ENCODE data around the gene CENPT. TPM values are rescaled to one million over a fixed set of nuclear protein-coding genes. Genes with fewer than 3 reads are reported as not detected.

Gene CENPT
- total RNA-seq, 1 donor from 2014 or later, result 46.3 TPM

DNA sequence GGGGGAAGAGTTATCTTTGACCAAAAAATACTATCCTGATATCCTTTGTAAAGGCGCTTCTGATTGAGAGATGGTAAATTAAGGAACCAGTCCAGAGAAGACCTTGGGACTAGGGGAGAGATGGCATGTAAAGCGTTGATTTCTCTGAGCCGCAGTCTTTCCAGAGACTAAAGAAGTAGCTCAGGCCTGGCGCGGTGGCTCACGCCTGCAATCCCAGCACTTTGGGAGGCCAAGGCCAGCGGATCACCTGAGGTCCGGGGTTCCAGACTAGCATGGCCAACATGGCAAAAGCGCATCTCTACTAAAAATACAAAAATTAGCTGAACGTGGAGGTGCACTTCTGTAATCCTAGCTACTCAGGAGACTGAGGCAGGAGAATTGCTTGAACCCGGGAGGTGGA lies 625 bp upstream of the CENPT start:
- no peak for DNase-seq (ENCODE audit: extremely low spot score, unreplicated experiment)
- peaks cover 45% of the 10 kb centered on the region for H3K4me1 Mint-ChIP-seq (ENCODE audit: unreplicated experiment)
- H3K27me3 Mint-ChIP-seq (ENCODE audit: unreplicated experiment), result no peaks in the 10 kb centered on the region
- TF ChIP-seq, protein P1, sequence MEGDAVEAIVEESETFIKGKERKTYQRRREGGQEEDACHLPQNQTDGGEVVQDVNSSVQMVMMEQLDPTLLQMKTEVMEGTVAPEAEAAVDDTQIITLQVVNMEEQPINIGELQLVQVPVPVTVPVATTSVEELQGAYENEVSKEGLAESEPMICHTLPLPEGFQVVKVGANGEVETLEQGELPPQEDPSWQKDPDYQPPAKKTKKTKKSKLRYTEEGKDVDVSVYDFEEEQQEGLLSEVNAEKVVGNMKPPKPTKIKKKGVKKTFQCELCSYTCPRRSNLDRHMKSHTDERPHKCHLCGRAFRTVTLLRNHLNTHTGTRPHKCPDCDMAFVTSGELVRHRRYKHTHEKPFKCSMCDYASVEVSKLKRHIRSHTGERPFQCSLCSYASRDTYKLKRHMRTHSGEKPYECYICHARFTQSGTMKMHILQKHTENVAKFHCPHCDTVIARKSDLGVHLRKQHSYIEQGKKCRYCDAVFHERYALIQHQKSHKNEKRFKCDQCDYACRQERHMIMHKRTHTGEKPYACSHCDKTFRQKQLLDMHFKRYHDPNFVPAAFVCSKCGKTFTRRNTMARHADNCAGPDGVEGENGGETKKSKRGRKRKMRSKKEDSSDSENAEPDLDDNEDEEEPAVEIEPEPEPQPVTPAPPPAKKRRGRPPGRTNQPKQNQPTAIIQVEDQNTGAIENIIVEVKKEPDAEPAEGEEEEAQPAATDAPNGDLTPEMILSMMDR (IDR thresholded peaks at IDR 0.05), result no peak
- H3K4me3 Mint-ChIP-seq (ENCODE audit: unreplicated experiment), result peak overlapping the region; percentile 90
- H3K27ac Mint-ChIP-seq (ENCODE audit: unreplicated experiment), result peak overlapping the region; percentile 83
- H3K9me3 Mint-ChIP-seq (ENCODE audit: unreplicated experiment), result no peaks in the 10 kb centered on the region
- H3K36me3 Mint-ChIP-seq (ENCODE audit: unreplicated experiment), result no peaks in the 10 kb centered on the region

DNA sequence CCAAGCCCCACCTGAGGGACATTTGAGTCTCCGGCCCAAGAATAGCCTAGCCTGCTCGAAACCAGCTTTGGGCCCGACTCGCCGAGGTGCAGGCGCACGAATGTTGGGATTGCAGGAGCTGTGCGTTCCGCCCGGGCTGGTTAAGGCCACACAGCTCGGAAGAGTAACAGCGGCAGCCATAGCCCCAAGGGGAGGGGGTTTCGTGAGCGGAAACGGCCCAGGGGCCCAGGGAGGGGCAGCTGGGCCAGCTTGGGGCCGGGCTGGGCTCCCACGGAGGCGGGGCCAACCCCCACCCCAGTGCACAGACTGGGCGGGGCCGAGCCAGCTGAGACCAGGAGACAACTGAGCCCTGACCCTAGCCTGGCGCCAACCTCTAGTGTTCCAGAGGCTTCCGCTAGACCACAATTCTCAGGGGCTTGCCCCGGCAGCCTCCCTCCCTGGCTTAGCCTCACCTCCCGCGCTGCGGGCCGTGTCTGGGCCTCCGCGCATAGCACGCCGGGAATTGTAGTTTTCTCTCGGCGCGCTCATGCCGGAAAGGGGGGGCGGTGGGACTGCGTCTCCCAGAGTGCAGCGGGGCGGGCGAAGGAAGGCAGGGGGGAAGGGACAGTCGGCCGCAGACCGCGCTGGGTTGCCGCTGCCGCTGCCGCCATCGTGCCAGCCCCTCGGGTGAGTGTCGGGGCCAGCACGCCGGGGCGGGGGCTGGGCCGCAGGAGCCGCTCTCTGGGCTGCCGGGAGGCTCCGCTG lies 1.0 kb downstream of the CENPT start, which contains the start of gene NUTF2:
Gene NUTF2 (plus strand): TSS at position 614 of the 744 bp plus-strand sequence. CDS start 18,198 bp downstream, outside the sequence.
- DNase-seq (ENCODE audit: extremely low spot score, unreplicated experiment), result peak; percentile 98
- H3K4me3 Mint-ChIP-seq (ENCODE audit: unreplicated experiment), result peak within 1 kb of the TSS; percentile 90
- H3K9me3 Mint-ChIP-seq (ENCODE audit: unreplicated experiment), result no peaks in the 10 kb centered on the region
- peaks cover 52% of the 10 kb centered on the region for H3K4me1 Mint-ChIP-seq (ENCODE audit: unreplicated experiment)
- TF ChIP-seq, protein P1 (IDR thresholded peaks at IDR 0.05), result no peak
- peak within 1 kb of the TSS; percentile 96 for H3K27ac Mint-ChIP-seq (ENCODE audit: unreplicated experiment)
- H3K27me3 Mint-ChIP-seq (ENCODE audit: unreplicated experiment), result no peaks in the 10 kb centered on the region
- no peaks in the 10 kb centered on the region for H3K36me3 Mint-ChIP-seq (ENCODE audit: unreplicated experiment)

DNA sequence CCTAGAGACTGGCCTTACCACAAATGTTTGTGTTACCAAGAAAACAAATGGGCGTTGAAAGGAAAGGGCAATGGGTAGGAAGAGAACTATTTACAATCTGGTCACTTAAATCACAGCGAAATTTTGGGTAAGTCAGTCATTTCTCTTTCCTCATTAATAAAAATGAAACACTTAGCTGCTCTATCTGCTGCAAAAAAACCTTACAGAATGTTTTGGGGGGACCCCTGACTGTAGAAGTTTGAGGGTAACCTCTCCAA lies 1.5 kb downstream of the CENPT start:
- H3K27me3 Mint-ChIP-seq (ENCODE audit: unreplicated experiment), result no peaks in the 10 kb centered on the region
- no peaks in the 10 kb centered on the region for H3K9me3 Mint-ChIP-seq (ENCODE audit: unreplicated experiment)
- TF ChIP-seq, protein P1 (IDR thresholded peaks at IDR 0.05), result no peak
- peaks cover 53% of the 10 kb centered on the region for H3K4me1 Mint-ChIP-seq (ENCODE audit: unreplicated experiment)
- no peak for DNase-seq (ENCODE audit: extremely low spot score, unreplicated experiment)
- H3K4me3 Mint-ChIP-seq (ENCODE audit: unreplicated experiment), result peak overlapping the region; percentile 80
- H3K36me3 Mint-ChIP-seq (ENCODE audit: unreplicated experiment), result no peaks in the 10 kb centered on the region
- H3K27ac Mint-ChIP-seq (ENCODE audit: unreplicated experiment), result peak overlapping the region; percentile 96

DNA sequence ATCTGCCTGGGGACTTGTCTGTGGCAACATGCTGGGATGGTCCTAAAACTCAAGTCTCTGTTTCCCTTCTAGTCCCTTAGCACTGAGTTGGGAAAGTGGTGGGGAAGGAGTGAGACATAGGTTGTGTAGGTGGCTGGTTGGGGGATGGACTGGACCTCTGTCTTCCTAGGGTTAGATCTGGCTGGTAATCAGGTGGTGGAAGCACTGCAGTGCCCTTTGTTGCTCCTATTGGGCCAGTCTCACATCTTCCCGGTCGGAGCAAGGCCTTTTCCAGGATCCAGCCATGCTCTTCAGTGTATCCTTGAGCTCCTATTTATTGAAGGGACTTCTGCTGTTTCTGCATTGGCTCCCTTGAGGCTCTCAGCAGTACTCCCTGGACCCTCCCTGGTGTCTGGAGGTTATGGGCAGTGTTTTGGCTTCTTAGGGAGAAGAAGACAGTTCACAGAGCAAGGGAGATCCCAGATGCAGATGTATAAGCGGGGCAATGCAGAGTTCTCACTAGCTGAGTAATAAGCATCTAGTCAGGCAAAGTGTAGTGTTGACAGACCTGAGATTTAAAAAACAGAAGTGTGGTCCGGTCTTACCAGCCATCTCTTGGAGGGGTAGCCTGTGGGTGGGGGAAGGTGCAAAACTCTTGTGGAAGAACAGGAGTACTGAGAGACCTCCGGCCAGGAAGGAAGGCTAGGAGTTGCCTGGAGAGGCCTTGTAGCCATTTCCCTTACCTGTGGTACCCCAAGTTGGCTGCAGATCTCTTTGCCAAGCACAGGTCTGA lies 2.0 kb downstream of the CENPT start:
- TF ChIP-seq, protein P1 (IDR thresholded peaks at IDR 0.05), result no peak
- Mint-ChIP-seq H3K27ac (ENCODE audit: unreplicated experiment) (peak overlapping the region; percentile 96), H3K4me1 (ENCODE audit: unreplicated experiment) (peaks cover 53% of the 10 kb centered on the region), H3K9me3 (ENCODE audit: unreplicated experiment) (no peaks in the 10 kb centered on the region), H3K36me3 (ENCODE audit: unreplicated experiment) (no peaks in the 10 kb centered on the region), H3K27me3 (ENCODE audit: unreplicated experiment) (no peaks in the 10 kb centered on the region), H3K4me3 (ENCODE audit: unreplicated experiment) (peak overlapping the region; percentile 80)
- no peak for DNase-seq (ENCODE audit: extremely low spot score, unreplicated experiment)

DNA sequence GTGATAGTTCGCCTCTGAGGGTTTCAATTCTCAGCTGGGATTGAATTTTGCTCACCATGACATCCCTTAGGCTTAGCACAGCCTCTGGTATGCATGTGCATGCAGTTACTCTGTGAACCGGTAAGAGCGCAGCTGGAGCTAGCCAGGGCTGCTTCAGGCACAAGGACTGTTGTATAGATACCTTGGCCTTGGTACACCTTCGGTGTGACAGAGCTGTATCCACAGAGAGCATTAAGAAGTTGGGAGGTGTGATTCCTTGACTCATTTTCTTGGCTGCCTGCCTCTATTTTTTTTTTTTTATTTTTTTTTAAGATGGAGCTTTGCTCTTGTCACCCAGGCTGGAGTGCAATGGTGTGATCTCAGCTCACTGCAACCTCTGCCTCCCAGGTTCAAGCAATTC lies 3.0 kb downstream of the CENPT start:
- DNase-seq (ENCODE audit: extremely low spot score, unreplicated experiment), result no peak
- Mint-ChIP-seq H3K9me3 (ENCODE audit: unreplicated experiment) (no peaks in the 10 kb centered on the region), H3K27me3 (ENCODE audit: unreplicated experiment) (no peaks in the 10 kb centered on the region), H3K4me3 (ENCODE audit: unreplicated experiment) (peak overlapping the region; percentile 44), H3K4me1 (ENCODE audit: unreplicated experiment) (peaks cover 51% of the 10 kb centered on the region), H3K36me3 (ENCODE audit: unreplicated experiment) (no peaks in the 10 kb centered on the region), H3K27ac (ENCODE audit: unreplicated experiment) (peak overlapping the region; percentile 34)
- TF ChIP-seq, protein P1 (IDR thresholded peaks at IDR 0.05), result no peak
